ENCODE measurements around the gene PINLYP.

PINLYP gene

DNA sequence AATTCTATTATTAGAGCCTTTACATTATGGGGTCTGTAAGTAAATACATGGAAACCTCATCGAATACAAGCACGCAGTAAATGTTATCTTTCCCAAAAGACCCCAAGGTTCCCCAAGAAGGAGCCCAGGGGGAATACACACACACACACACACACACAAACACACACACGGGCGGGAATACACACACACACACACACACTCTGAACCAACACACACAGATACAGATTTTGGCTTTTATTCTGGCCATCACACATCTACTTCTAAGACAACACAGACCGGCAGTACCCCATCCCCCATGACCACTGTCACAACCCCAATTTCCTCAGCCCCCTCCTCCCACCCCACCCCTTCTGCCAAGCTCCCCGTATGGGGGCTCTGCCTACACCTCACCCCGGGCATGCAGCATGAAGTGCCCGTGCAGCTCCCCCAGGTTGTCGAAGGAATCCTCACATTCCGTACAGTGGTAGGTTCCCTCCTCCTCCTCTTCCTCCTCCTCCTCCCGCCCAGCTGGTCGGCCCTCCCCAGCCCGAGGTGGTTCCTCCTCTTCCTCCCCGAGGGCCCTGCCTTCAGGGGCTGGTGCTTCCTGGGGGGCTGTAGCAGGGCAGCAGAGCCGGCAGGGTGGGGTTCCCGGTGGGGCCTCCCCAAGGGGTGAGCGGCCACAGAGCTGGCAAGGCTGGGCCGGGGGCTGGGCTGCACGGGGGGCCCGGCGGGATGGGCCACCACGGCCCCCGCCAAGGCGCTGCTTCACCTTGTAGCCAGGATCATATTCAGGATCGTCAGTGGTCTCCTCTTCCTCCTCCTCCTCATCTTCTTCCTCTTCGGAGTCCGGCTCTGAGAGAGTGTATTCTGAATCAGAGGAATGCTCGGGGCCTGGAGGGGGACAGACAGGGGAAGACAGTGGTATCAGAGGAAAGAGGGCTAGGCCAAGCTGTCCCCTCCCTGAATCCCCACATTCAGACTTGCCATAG lies 31.9 kb downstream of the PINLYP start:
- no peak for DNase-seq

DNA sequence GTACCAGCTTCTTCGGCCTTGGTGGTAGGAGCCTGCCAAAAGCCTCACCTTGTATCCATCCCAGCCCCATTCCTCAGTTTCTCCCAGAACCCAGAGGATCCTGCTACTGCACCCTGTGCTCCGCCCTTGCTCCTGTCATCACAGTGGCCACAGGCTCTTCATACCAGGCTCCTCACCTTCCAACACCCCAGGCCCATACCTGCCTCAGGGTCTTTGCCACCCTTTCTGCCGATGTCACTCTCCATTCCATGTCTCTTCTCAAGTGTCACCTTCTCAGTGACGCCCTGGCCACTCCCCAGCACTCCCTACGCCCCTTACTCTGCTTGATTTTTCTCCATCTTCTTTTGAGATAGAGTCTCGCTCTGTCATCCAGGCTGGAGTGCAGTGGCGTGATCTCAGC lies 34.3 kb downstream of the PINLYP start:
- no peak for DNase-seq

DNA sequence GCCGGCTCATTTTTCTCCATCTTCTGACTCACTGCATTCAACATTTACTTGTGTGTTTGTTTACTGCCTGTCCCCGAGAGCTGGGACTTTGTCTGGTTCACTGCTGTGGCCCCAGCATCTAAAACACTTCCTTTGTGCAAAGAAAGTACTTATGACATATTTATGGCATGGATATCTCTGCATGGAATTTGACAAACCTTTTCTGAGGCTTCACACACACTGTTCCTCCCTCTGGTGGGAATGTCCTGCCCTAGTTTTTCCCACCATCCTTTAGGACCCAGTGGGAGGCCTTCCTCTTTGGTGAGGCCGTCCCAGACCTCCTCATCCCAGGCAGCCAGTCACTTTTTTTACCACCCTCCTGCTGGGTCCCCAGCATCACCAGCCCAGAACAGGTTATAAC lies 34.9 kb downstream of the PINLYP start:
- no peak for DNase-seq

DNA sequence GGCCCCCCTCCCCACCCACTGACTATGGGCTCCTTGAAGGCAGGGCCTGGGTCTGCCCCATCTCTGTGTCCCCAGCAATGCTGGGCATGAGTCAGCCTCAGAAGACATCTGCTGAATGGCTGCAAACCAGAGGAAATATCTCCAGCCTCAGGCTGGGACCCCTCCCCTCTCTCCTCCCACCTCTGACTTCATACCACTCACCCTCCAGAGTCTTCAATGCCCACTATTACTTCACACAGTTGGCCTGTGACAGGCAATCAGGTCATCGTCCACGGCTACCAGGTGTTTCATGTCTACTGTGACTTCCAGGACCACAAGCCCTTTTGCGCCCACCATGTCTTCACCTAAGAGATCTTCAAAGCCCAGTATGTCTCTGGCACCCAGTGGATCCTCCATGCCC lies 36.2 kb downstream of the PINLYP start, which contains the start of gene SRRM5:
TSS of gene SRRM5 (plus strand) at position 301 of the 400 bp plus-strand sequence. CDS start at position 335, 34 bp downstream.
- no peak for DNase-seq

DNA sequence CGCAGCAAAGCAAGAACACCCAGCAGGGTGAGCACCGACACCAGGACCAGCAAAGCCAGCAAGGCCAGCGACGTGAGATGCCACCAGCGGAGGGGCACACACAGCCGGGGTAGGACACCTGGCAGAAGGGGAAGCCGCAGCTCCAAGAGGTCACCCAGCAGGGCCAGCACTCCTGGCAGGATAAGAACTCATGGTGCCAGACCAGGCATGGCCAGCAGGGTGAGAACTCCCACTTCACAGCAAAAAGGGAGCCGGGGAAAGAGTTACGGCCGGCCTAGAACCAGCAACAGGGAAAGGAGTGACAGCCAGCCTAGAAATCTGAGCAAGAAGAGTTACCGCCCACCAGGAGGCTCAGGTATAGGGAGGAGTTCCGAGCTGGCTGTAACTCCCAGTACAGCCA lies 36.8 kb downstream of the PINLYP start:
- no peak for DNase-seq

DNA sequence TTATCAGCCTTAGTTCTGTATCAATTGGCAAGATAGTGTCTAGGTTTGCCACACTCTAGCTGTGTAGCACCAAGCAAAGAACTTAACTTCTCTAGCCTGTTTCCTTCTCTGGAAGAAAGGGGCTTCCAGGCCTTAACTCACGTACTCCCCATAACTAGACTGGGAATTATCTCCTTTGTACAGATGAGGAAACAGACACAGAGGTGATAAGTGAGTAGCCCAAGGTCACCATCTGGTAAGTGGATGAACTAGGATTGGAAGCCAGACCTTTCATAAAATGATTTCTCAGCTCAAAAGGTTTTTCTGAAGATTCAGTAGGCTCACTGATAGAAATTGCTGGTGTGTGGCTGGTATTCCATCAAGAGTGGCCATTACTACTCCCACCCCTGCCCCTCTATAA lies 40.7 kb downstream of the PINLYP start:
- DNase-seq = no peak

DNA sequence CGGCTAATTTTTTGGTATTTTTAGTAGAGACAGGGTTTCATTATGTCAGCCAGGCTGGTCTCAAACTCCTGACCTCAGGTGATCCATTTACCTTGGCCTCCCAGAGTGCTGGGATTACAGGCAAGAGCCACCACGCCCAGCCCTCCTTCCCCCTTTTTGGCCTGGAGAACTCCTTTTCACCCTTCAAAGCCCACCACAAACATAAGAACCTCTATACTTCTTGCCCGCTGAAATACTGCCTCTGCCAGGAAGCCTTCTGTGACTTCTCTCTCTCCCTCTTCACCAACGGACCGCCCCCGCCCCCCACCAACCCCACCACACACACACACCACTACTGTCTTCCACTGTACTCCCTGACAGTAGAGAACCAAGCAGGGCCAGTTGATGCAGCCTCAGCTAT lies 41.4 kb downstream of the PINLYP start:
- no peak for DNase-seq

DNA sequence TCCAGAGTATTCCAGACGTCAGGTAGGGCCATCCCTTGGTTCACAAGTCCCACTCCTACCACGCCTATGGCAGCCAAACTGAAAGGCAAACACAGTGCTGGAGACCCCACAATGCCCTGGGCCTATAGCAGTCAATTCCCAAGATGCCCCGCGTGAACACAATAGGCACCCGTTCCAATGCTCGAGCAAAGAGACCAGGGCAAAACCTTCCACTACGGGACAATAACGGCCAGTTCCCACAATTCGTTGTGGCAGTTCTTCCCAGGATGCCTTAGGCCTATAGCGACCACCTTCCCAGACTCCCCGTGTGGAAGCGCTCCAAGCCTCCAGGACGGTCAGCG lies 43.3 kb downstream of the PINLYP start:
- DNase-seq = peak; percentile 28 to 32

DNA sequence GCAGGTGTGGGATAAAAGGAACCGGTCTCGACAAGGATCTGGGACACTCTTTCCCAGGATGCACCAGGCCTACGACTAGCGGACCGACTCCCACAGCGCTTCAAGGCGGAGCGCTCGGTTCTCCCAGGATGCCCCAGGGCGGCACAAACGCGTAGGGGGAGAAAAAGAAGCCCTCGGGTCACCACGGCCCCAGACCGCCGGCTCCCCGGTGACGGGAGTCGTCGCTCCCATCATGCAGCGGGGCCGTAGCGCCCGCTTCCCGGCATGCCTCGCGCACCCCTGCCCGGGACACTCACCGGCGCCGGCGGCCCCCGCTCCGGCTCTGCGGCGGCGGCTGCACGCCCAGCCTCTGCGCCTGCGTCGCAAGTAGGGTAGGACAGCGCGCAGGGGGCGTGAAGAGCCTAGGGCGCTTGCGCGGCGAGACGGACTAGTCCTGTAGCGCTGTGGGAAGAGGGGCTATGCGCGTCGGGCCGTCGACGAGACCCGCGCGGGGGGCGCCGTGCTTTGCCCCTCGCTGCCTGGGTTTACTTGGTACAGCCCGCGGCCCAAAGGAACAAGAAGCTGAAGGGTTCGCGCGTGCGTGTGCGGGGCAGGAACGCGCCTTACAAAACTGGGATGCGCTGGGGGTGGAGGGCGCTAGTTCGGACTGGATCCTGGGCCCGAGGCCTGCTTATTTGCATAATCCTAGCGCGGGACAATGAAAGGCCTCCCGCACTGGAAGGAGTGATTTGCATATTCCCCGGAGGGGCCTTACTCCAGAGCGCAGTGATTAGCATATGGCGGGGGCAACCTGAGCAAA lies 43.9 kb downstream of the PINLYP start, which contains the start of gene ZNF428:
TSS of gene ZNF428 (minus strand) at position 368 of the 799 bp plus-strand sequence. CDS start 5,325 bp downstream, outside the sequence.
- DNase-seq = peak; percentile 79 to 89

DNA sequence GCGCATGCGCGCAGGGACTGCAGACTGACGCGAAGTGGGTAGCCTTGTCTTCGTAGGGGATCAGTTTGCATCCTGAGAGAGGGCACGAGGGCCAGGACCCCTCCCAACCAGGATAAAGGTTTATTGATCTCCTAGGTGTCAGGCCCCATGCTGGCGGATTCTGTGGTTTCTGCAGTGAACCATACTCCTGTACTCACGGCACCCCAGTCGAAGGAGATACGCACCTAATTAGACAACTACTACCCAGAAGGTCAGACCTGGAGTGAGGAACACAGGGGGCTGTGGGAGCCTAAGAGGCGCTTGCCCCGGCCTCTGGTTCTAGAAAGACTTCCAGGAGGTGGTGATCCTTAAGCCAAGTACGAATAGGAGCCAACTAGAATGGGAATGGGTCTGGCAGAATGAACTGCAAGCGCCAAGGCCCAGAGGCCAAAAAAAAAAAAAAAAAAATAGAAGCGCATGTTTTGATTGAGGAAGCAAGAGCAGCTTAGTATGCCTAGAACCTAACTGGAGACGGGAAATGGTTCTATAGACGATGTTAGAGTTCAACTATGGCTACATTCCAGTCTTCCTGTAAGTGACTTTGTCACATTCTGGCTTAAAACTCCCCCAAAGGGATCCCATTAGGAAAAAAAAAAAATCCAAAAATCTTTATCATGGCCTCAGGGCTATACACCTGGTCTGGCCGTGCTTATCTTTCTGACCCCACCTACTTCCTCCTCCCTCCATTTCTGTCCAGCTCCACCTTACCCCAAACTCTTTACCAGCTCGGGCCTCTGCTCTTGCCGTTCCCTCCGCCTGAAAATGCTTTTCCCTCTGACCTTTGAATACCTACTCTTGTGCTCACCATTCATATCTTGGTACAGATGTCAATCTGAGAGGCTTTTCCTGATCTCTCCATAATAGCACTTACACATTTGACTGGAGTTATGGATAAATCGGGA lies 44.7 kb downstream of the PINLYP start:
- peak in 1 of 2 donors; percentile 83 for DNase-seq

DNA sequence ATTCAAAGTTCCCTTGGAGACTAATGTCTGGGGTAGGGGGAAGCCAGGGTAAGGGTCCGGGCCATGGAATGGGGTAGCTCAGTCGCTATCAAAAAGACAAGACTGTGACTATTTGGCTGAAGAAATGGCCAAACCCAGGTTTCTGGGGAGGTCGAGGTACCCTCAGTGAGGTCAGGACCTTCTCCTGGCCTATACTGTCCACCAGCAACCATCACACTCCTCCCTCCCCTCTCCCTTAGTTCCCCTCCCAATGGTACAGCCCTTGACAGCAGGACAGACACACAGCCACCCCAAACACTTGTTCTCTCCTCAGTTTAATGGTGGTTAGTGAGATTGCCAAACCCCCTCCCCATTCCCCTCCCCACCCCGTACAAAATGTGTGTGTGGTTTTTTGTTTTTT lies 46.5 kb downstream of the PINLYP start:
- DNase-seq = no peak

DNA sequence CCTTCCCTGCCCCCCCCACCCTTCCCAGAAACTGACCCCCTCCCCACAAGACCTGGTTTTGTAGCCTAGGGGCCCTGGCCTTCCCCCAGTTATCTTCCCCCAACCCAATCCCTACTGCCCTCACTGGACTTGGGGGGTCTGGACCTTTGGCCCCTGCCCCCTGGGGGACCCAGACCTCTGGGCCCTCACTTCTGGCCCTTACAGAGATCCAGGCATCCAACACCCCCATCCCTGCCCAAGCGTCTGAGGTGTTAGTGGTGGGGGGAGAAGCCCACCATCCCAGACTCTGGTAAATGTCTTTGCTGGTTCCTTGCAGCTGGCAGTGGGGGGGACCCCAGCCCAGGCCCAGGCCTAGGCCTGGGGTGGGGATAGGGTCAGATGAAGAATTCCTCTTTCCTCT lies 47.4 kb downstream of the PINLYP start:
- no peak for DNase-seq

DNA sequence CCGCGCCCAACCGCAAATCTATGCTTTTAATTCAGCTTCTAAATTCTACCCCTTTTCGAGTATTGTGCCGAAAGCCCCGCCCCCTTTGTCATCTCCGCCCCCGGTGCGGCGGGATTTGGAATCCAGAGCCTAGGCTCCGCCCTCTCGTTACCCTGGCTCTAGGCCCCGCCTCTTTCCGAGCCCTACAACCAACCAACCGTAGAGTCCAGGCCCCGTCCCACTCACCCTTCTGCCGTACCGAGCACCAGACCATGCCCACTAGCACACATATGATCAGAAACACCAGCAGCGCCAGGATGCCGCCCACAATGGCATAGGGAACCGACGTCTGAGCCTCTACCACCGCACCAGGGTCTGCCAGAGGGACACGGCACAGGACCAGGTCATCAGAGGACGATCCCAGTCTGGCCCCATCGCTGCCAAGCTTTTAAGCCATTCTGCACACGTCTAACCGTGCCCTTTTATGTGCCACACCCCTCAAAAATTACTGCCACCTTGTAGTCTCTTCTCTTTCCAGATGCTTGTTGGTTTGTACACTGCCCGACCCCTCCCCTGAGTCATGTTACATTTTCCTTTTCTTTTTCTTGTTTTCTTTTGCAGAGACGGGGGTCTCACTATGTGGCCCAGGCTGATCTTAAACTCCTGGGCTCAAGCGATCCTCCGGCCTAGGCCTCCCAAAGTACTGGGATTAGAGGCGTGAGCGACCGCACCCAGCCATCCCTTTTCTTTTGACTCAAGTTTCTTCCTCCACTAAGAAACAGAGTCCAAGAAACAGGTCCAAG lies 48.5 kb downstream of the PINLYP start:
- no peak for DNase-seq

DNA sequence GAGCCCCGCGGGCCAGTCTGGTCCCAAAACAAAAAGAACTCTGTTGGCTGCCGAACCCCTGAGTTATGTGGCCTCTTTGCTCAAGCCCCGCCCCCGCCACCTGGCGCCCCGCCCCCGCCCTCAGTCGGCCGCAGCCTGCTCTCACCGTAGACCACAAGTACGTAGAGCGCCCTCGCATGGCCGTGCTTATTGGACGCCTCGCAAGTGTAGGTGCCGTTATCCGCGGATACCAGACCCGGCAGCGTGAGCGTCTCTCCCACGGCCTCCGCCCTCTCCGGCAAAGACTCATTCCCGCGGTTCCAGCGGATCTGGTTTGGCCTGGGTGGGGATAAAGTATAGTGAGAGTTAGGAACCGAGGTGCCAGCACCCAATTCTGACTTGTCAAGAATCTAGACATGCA lies 49.3 kb downstream of the PINLYP start:
- peak; percentile 86 to 87 for DNase-seq

DNA sequence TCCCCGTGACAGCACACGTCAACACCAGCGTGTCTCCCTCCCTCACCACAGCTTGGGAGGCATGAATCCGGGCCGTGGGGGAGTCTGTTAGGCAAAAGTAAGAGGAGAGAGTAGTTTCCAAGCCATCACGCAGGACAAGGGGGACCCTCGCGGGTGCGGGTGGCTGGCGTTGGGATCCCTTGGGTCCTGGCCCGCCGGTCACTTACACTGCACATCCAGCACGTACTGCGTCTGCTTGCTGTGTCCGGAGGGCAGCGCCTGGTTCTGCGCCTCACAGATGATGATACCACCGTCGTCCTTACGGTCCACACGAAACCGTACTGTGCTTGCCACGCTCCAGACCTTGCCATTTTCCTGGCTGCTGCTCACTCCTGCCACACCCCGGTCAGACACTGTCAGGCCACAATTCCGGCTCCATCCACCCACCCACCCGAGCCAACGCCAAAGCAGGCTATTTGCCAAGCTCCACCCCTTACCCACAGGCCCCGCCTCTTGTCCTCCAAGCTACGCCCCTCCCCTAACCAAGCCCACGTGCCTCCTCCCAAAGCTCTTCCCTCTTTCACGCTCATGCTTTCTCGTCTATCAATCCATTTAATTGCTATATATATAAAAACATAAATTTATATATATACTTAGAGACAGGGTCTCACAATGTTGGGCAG lies 50.4 kb downstream of the PINLYP start:
- DNase-seq = no peak

DNA sequence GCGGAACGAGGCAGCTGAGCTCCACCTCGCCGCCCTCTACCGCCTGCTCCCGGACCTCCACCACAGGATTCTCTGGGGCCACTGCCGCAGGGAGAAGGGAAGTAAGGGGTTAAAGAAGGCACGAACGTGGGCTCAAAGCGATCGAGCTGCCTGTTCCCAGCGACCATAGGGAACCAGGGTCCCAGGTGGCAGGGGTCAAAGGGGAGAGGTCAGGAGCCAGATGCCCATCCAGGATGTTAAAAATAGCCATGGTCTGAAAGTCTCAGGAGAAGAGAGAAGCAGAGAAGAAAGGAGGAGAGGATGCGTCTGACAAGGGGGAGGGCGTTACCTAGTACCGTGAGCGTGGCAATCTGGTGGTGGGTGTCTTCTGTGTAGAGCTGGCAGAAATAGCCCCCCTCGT lies 51.2 kb downstream of the PINLYP start:
- DNase-seq = no peak

DNA sequence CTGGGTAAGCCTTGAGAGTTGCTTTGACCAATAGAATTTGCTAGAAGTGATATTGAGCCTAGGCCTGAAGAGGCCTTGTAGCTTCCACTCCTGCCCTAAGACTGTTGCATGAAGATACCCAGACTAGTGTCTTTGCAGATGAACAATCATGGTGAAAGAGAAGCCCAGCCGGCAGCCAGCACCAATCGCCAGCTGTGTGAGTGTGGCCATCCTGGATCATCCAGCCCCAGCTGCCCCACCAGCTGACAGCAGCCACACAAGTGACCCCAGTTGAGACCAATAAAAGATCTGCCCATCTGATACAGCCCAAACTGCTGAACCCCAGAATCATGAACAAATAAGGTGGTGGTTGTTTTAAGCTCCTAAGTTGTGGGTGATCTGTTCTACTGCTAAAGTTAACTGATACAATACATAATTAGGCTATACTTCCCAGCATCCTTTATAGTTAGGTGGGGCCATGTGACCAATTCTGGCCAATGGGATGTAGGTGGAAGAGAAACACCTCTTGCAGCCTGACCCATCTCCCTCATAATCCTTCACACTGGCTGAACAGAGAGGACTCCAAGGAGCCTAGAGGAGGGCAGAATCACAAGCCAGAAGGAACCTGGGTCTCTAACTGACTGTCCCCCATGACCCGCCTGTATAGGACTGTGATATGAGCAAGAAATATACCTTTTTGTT lies 53.2 kb downstream of the PINLYP start:
- no peak for DNase-seq

DNA sequence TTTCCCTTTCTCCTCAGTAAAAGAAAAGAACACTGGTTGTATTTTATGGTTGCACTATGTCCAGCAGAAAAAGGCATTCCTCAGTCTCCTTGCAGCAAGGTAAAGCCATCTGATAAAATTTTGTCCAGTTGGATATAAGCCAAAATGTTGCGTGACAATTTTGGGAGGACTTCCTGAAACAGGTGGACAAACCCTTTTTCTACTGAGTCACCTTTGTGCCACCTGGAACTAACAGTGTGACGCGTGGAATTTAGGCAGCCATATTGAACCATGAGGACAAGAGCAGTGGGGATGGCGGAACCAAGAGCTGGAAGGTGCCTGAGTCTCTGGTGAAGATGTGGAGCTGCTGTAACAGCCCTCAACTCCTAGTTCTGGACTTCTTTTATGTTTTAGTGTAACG lies 55.9 kb downstream of the PINLYP start:
- no peak for DNase-seq
